SW 1271 (cell line): Measurements from ENCODE around the gene MFN1.

ENCODE experiments used
- DNase-seq, 2 experiments: peaks; one replicate each; lab custom pipeline; 2025; lab: John Stamatoyannopoulos, UW

Gene MFN1

DNA sequence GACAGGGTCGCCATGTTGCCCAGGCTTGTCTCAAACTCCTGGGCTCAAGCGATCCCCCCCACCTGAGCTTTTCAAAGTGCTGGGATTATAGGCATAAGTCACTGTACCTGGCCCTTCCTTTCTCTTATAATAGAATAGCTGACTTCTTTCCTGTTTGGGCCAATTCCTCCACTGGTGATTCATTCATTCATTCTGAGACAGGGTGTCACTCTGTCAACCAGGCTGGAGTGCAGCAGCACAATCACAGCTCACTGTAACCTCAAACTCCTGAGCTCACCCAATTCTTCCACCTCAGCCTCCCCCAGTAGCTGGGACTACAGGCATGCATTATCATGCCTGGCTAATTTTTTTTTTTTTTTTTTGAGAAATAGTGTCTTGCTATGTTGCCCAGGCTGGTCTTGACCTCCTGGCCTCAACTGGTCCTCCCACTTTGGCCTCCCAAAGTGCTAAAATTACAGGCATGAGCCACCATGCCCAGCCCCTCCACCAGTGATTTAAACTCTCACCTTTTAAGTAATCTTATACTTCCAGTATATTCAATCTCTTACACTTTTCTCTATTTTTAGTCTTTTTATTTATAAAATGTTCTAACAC is 82.9 kb downstream of the MFN1 start:
- no peak for DNase-seq

DNA sequence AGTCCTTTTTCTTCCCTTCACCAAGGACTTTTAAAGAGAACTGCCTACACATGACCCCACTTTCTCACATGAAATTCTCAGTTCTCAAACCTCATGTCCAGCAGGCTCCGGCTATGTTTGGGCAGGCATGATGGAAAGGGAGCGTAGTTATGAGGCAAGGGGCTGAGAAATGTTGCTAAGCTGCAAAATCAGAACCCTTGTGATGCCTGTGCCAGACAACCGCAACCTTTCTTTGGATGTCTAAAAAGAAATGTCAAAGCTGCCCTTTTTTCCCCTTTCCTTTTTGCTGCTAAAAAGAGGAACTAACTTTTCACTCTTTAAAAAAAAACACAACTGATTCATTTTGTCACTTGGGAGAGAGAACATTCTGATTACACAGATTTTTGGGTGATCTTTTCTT is 84.5 kb downstream of the MFN1 start:
- DNase-seq = no peak

DNA sequence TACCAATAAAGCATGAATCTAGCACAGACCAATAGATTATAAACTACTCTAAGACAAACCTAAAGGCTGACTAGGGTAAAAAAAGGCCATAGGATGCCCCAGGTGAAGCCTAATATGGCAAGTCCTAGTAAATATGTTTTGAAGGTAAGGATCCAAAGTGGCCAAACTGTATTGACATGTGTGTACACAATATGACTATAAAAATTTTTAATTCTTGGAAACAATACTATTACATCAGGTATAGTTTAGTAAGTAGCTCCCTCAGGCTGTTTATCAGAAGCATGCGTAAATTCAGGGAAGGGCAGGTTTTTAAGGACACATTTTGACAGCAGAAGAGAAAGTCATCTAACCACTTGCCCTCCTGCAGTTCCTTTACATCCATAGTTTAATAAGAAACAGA is 84.9 kb downstream of the MFN1 start:
- no peak for DNase-seq

DNA sequence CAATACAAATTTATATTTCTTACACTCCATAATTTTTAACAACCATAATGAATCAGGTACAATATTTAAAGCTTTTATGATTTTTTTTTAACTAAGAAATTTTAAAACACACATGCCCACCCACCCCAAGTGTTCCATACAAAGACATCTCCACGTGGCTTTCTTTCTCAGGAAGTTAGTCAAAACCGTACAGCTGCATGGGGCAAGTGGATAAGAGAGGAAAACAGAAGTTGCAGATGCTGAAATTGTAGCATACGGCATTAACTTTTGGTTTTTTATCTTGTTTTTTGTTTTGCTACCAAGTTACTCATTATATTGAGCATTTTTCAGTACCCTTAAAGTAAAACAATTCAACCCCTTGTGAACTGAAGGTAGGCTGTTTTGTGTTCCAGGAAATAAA is 89.0 kb downstream of the MFN1 start:
- no peak for DNase-seq

DNA sequence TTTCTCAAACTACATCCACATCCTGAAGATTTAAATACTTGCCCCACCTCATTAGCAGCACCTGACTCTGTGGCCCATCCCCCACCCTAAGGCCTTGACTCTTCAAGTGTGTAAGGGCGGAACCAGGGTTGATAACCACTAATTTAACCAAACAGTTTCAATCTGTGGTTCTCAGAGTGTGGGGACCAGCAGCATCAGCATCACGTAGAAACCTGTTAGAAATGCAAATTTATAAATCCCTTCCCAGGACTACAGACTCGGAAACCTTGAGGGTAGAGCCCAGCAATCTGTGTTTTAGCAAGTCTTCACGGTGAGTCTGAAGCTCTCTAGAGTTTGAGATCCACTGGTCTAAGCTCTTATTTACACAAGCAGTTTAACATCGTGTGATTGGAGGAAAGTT is 91.3 kb downstream of the MFN1 start:
- DNase-seq = no peak
